ENCODE results near the gene CFAP57. TPM values are rescaled to one million over a fixed set of nuclear protein-coding genes. Genes with fewer than 3 reads are reported as not detected.

Gene CFAP57
- total and polyA plus RNA-seq, 2 donors from 2014 or later, result 0.34 to 2.3 TPM

GRCh38 chr1:43153443-43153842 is 18.7 kb upstream of the CFAP57 start:
- no peak for FAIRE-seq
- DNase-seq, result no peak
- no peak for TF ChIP-seq CTCF (IDR thresholded peaks at IDR 0.05; ENCODE audit: borderline replicate concordance, extremely low read depth, insufficient read depth)
- intact Hi-C loops (cut with DNase I), result no loop called here
- H3K36me3 ChIP-seq (ENCODE audit: control insufficient read depth in 2 of 3, insufficient read depth in 3 of 3, low read length in 3 of 3), result no peaks in the 10 kb centered on the region
- H3K4me3 ChIP-seq (ENCODE audit: low read length in 3 of 3), result no peak overlapping the region
- H3K27me3 ChIP-seq (ENCODE audit: control insufficient read depth, insufficient read depth, low read length), result no peaks in the 10 kb centered on the region
- H3K9me3 ChIP-seq (ENCODE audit: control insufficient read depth in 2 of 3, insufficient read depth in 1 of 3, low read length in 3 of 3), result no peaks in the 10 kb centered on the region
- H3K9ac ChIP-seq (ENCODE audit: low read length in 3 of 3), result no peak overlapping the region
- H3K4me1 ChIP-seq (ENCODE audit: control insufficient read depth in 2 of 3, insufficient read depth in 2 of 3, low read depth in 1 of 3, low read length in 3 of 3), result no peaks in the 10 kb centered on the region
- no peak overlapping the region for H3K27ac ChIP-seq (ENCODE audit: low read depth in 2 of 2, low read length in 2 of 2)

DNA sequence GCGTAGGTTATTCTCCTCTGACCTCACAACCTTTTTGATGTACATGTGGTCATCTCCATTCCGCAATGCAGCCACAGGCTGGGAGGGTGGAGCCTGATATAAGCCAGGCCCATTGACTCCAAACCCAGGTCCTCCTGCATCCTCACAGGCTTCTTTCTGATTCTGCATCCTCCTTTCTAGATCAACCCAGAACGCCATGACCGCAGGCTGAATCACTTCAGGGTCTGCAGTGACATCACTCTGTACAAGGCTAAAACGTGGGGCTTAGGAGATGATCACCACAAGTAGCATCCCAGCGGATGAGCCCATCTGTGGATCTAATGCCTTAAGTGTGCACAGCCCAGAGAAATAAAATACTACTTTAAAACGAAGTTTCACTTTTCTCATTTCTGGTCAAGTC is 16.1 kb upstream of the CFAP57 start:
- H3K9me3 ChIP-seq (ENCODE audit: control insufficient read depth in 2 of 3, insufficient read depth in 1 of 3, low read length in 3 of 3), result no peaks in the 10 kb centered on the region
- TF ChIP-seq CTCF (IDR thresholded peaks at IDR 0.05; ENCODE audit: borderline replicate concordance, extremely low read depth, insufficient read depth), result no peak
- intact Hi-C loops (cut with DNase I), result no loop called here
- no peak overlapping the region for H3K4me3 ChIP-seq (ENCODE audit: low read length in 3 of 3)
- no peak for FAIRE-seq
- no peak for DNase-seq
- H3K27ac ChIP-seq (ENCODE audit: low read depth in 2 of 2, low read length in 2 of 2), result no peak overlapping the region
- no peaks in the 10 kb centered on the region for H3K36me3 ChIP-seq (ENCODE audit: control insufficient read depth in 2 of 3, insufficient read depth in 3 of 3, low read length in 3 of 3)
- H3K27me3 ChIP-seq (ENCODE audit: control insufficient read depth, insufficient read depth, low read length), result no peaks in the 10 kb centered on the region
- H3K9ac ChIP-seq (ENCODE audit: low read length in 3 of 3), result no peak overlapping the region
- no peaks in the 10 kb centered on the region for H3K4me1 ChIP-seq (ENCODE audit: control insufficient read depth in 2 of 3, insufficient read depth in 2 of 3, low read depth in 1 of 3, low read length in 3 of 3)

- H3K36me3 ChIP-seq (ENCODE audit: control insufficient read depth in 2 of 3, insufficient read depth in 3 of 3, low read length in 3 of 3), result peaks cover 10 to 33% (median 23%) of the 10 kb centered on the region in 3 donors
- DNase-seq (no peak), FAIRE-seq (no peak)
- H3K27me3 ChIP-seq (ENCODE audit: control insufficient read depth, insufficient read depth, low read length), result no peaks in the 10 kb centered on the region
- no peaks in the 10 kb centered on the region for H3K9me3 ChIP-seq (ENCODE audit: control insufficient read depth in 2 of 3, insufficient read depth in 1 of 3, low read length in 3 of 3)
- no peak overlapping the region for H3K4me3 ChIP-seq (ENCODE audit: low read length in 3 of 3)
- H3K4me1 ChIP-seq (ENCODE audit: control insufficient read depth in 2 of 3, insufficient read depth in 2 of 3, low read depth in 1 of 3, low read length in 3 of 3), result no peaks in the 10 kb centered on the region
- intact Hi-C loops (cut with DNase I), result no loop called here
- no peak overlapping the region for H3K9ac ChIP-seq (ENCODE audit: low read length in 3 of 3)
- no peak for TF ChIP-seq CTCF (IDR thresholded peaks at IDR 0.05; ENCODE audit: borderline replicate concordance, extremely low read depth, insufficient read depth)
- H3K27ac ChIP-seq (ENCODE audit: low read depth in 2 of 2, low read length in 2 of 2), result no peak overlapping the region
Observed at GRCh38 chr1:43165162-43165561, 7.0 kb upstream of the CFAP57 start.

DNA sequence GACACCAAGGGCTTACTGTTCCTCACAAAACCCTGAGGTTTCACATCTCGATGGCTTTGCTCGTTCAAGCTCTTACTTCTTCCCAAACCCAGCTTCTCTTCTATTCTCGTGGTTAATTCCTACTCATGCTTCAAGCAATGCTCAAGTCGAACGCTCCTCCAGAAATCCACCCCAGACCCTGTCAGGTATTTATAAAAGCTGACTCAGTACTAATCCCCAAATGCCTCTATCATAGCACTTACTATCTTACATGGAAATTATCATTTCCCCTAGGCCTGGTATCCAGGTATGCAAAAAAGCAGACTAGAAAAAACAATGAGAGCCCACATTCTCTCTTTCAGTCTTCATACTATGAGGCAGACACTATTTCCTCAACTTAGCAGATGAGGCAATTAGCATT is 6.4 kb upstream of the CFAP57 start:
- intact Hi-C loops (cut with DNase I), result no loop called here
- H3K27me3 ChIP-seq (ENCODE audit: control insufficient read depth, insufficient read depth, low read length), result no peaks in the 10 kb centered on the region
- DNase-seq (no peak), FAIRE-seq (no peak)
- TF ChIP-seq CTCF (IDR thresholded peaks at IDR 0.05; ENCODE audit: borderline replicate concordance, extremely low read depth, insufficient read depth), result no peak
- no peak overlapping the region for H3K27ac ChIP-seq (ENCODE audit: low read depth in 2 of 2, low read length in 2 of 2)
- peaks cover 0 to 3% (median 0%) of the 10 kb centered on the region in 3 donors for H3K4me1 ChIP-seq (ENCODE audit: control insufficient read depth in 2 of 3, insufficient read depth in 2 of 3, low read depth in 1 of 3, low read length in 3 of 3)
- H3K36me3 ChIP-seq (ENCODE audit: control insufficient read depth in 2 of 3, insufficient read depth in 3 of 3, low read length in 3 of 3), result peaks cover 10 to 33% (median 25%) of the 10 kb centered on the region in 3 donors
- H3K4me3 ChIP-seq (ENCODE audit: low read length in 3 of 3), result no peak overlapping the region
- no peaks in the 10 kb centered on the region for H3K9me3 ChIP-seq (ENCODE audit: control insufficient read depth in 2 of 3, insufficient read depth in 1 of 3, low read length in 3 of 3)
- H3K9ac ChIP-seq (ENCODE audit: low read length in 3 of 3), result no peak overlapping the region
